Memory B cell (primary cell): ENCODE results near the gene KRTAP4-4.
"Not testable (repeated sequence)": the region's sequence is repeated elsewhere in the genome, so short reads cannot be mapped to it uniquely, and the experiment has no call there.

Experiments
- ATAC-seq: fragments of 150-1000 bp; cut with Tn5 transposase; 2 replicates; pipeline ENCODE4 v1.10.0; 2021; ENCODE audit warnings: low read depth, mild to moderate bottlenecking, moderate library complexity
- DNase-seq, 2 donors: peaks; one replicate each; pipeline ENCODE4 v3.0.0; 2022; ENCODE audit warnings: low spot score in 2 of 2
- H3K27ac Mint-ChIP-seq: one replicate; pipeline ENCODE4 v1.8.0; 2022; ENCODE audit warnings: mild to moderate bottlenecking, moderate library complexity, mixed read lengths
- H3K27me3 Mint-ChIP-seq: one replicate; pipeline ENCODE4 v1.8.0; 2022; ENCODE audit warnings: mixed read lengths
- H3K36me3 Mint-ChIP-seq: one replicate; pipeline ENCODE4 v1.8.0; 2022; ENCODE audit warnings: mild to moderate bottlenecking, mixed read lengths
- H3K4me1 Mint-ChIP-seq: one replicate; pipeline ENCODE4 v1.8.0; 2022; ENCODE audit warnings: mixed read lengths
- H3K4me3 Mint-ChIP-seq: one replicate; pipeline ENCODE4 v1.8.0; 2022; ENCODE audit warnings: mild to moderate bottlenecking, moderate library complexity, mixed read lengths
- H3K9me3 Mint-ChIP-seq: one replicate; pipeline ENCODE4 v1.8.0; 2022; ENCODE audit warnings: mixed read lengths

KRTAP4-4 gene

GRCh38 chr17:41160648-41161047, at the start of gene KRTAP4-4:
Gene KRTAP4-4 (minus strand): TSS chr17:41160748. CDS start chr17:41160691, 57 bp downstream.
- Mint-ChIP-seq H3K27ac (no peak within 1 kb of the TSS), H3K36me3 (no peaks in the 10 kb centered on the region), H3K4me3 (no peak within 1 kb of the TSS), H3K9me3 (no peaks in the 10 kb centered on the region), H3K27me3 (peaks cover 16% of the 10 kb centered on the region), H3K4me1 (no peaks in the 10 kb centered on the region)
- ATAC-seq = no peak
- DNase-seq = no peak

GRCh38 chr17:41199421-41200078, 39.0 kb upstream of the KRTAP4-4 start:
- no peaks in the 10 kb centered on the region for H3K27me3 Mint-ChIP-seq
- peaks cover 5% of the 10 kb centered on the region for H3K9me3 Mint-ChIP-seq
- H3K36me3 Mint-ChIP-seq = no peaks in the 10 kb centered on the region
- no peak overlapping the region for H3K4me3 Mint-ChIP-seq
- DNase-seq = no peak
- H3K27ac Mint-ChIP-seq = no peak overlapping the region
- H3K4me1 Mint-ChIP-seq = no peaks in the 10 kb centered on the region
- ATAC-seq = no peak

- ATAC-seq = no peak
- Mint-ChIP-seq H3K27ac (no peak overlapping the region), H3K4me3 (no peak overlapping the region), H3K9me3 (peaks cover 5% of the 10 kb centered on the region), H3K4me1 (no peaks in the 10 kb centered on the region), H3K36me3 (no peaks in the 10 kb centered on the region), H3K27me3 (peaks cover 7% of the 10 kb centered on the region)
- no peak for DNase-seq
These were observed 35.5 kb upstream of the KRTAP4-4 start for GRCh38 chr17:41196068-41196467.

GRCh38 chr17:41190328-41190727, 29.8 kb upstream of the KRTAP4-4 start:
- no peaks in the 10 kb centered on the region for H3K36me3 Mint-ChIP-seq
- no peak overlapping the region for H3K4me3 Mint-ChIP-seq
- H3K9me3 Mint-ChIP-seq = no peaks in the 10 kb centered on the region
- H3K4me1 Mint-ChIP-seq = no peaks in the 10 kb centered on the region
- H3K27ac Mint-ChIP-seq = no peak overlapping the region
- peaks cover 31% of the 10 kb centered on the region for H3K27me3 Mint-ChIP-seq
- DNase-seq (no peak), ATAC-seq (no peak)

- not testable (repeated sequence) for ATAC-seq, H3K36me3 Mint-ChIP-seq, DNase-seq, H3K4me1 Mint-ChIP-seq, H3K4me3 Mint-ChIP-seq, H3K27ac Mint-ChIP-seq, H3K9me3 Mint-ChIP-seq
- peaks cover 33% of the 10 kb centered on the region for H3K27me3 Mint-ChIP-seq
These were observed 29.3 kb upstream of the KRTAP4-4 start, which contains the start of gene KRTAP9-1 for GRCh38 chr17:41189837-41190318. Gene KRTAP9-1 (plus strand): TSS chr17:41189887. CDS start chr17:41189887, 0 bp downstream.

GRCh38 chr17:41186872-41187271, 26.3 kb upstream of the KRTAP4-4 start:
- no peak overlapping the region for H3K4me3 Mint-ChIP-seq
- H3K4me1 Mint-ChIP-seq = no peaks in the 10 kb centered on the region
- H3K27ac Mint-ChIP-seq = no peak overlapping the region
- H3K36me3 Mint-ChIP-seq = no peaks in the 10 kb centered on the region
- ATAC-seq (no peak), DNase-seq (no peak)
- peaks cover 1% of the 10 kb centered on the region for H3K9me3 Mint-ChIP-seq
- peaks cover 36% of the 10 kb centered on the region for H3K27me3 Mint-ChIP-seq

GRCh38 chr17:41185001-41185400, 24.5 kb upstream of the KRTAP4-4 start:
- H3K27ac Mint-ChIP-seq = no peak overlapping the region
- ATAC-seq (no peak), DNase-seq (no peak)
- peaks cover 1% of the 10 kb centered on the region for H3K9me3 Mint-ChIP-seq
- no peaks in the 10 kb centered on the region for H3K36me3 Mint-ChIP-seq
- peaks cover 24% of the 10 kb centered on the region for H3K27me3 Mint-ChIP-seq
- no peak overlapping the region for H3K4me3 Mint-ChIP-seq
- H3K4me1 Mint-ChIP-seq = no peaks in the 10 kb centered on the region

- Mint-ChIP-seq H3K4me3 (no peak within 1 kb of the TSS), H3K4me1 (no peaks in the 10 kb centered on the region), H3K9me3 (peaks cover 1% of the 10 kb centered on the region), H3K36me3 (no peaks in the 10 kb centered on the region), H3K27ac (no peak within 1 kb of the TSS), H3K27me3 (peaks cover 21% of the 10 kb centered on the region)
- no peak for DNase-seq
- no peak for ATAC-seq
These were observed 24.0 kb upstream of the KRTAP4-4 start, which contains the start of gene KRTAP4-1 for GRCh38 chr17:41184480-41184961. Gene KRTAP4-1 (minus strand): TSS chr17:41184911. CDS start chr17:41184854, 57 bp downstream.

GRCh38 chr17:41178843-41179616, 18.5 kb upstream of the KRTAP4-4 start:
- no peaks in the 10 kb centered on the region for H3K9me3 Mint-ChIP-seq
- DNase-seq (no peak), ATAC-seq (no peak)
- H3K4me3 Mint-ChIP-seq = no peak overlapping the region
- no peak overlapping the region for H3K27ac Mint-ChIP-seq
- peaks cover under 1% of the 10 kb centered on the region for H3K27me3 Mint-ChIP-seq
- H3K36me3 Mint-ChIP-seq = no peaks in the 10 kb centered on the region
- peaks cover 30% of the 10 kb centered on the region for H3K4me1 Mint-ChIP-seq

GRCh38 chr17:41178341-41178740, 17.8 kb upstream of the KRTAP4-4 start:
- no peaks in the 10 kb centered on the region for H3K27me3 Mint-ChIP-seq
- peaks cover 30% of the 10 kb centered on the region for H3K4me1 Mint-ChIP-seq
- no peak overlapping the region for H3K27ac Mint-ChIP-seq
- ATAC-seq (peak; percentile 67), DNase-seq (no peak)
- no peaks in the 10 kb centered on the region for H3K36me3 Mint-ChIP-seq
- H3K9me3 Mint-ChIP-seq = no peaks in the 10 kb centered on the region
- H3K4me3 Mint-ChIP-seq = no peak overlapping the region

GRCh38 chr17:41177727-41178271, 17.3 kb upstream of the KRTAP4-4 start, which contains the start of gene KRTAP4-2:
Gene KRTAP4-2 (minus strand): TSS chr17:41178221. CDS start chr17:41178164, 57 bp downstream.
- no peaks in the 10 kb centered on the region for H3K27me3 Mint-ChIP-seq
- H3K4me3 Mint-ChIP-seq = no peak within 1 kb of the TSS
- H3K9me3 Mint-ChIP-seq = no peaks in the 10 kb centered on the region
- H3K36me3 Mint-ChIP-seq = no peaks in the 10 kb centered on the region
- peaks cover 30% of the 10 kb centered on the region for H3K4me1 Mint-ChIP-seq
- ATAC-seq (no peak), DNase-seq (no peak)
- no peak within 1 kb of the TSS for H3K27ac Mint-ChIP-seq

- peaks cover 2% of the 10 kb centered on the region for H3K27me3 Mint-ChIP-seq
- H3K27ac Mint-ChIP-seq = peak overlapping the region; percentile 52
- peaks cover 32% of the 10 kb centered on the region for H3K4me1 Mint-ChIP-seq
- DNase-seq (no peak), ATAC-seq (peak; percentile 89)
- no peaks in the 10 kb centered on the region for H3K36me3 Mint-ChIP-seq
- H3K4me3 Mint-ChIP-seq = peak overlapping the region; percentile 40
- no peaks in the 10 kb centered on the region for H3K9me3 Mint-ChIP-seq
These were observed 16.3 kb upstream of the KRTAP4-4 start for GRCh38 chr17:41176744-41177387.

GRCh38 chr17:41171886-41172285, 11.3 kb upstream of the KRTAP4-4 start:
- Mint-ChIP-seq H3K36me3 (no peaks in the 10 kb centered on the region), H3K4me1 (peaks cover 16% of the 10 kb centered on the region), H3K27ac (no peak overlapping the region), H3K9me3 (no peaks in the 10 kb centered on the region), H3K27me3 (peaks cover 3% of the 10 kb centered on the region), H3K4me3 (no peak overlapping the region)
- no peak for ATAC-seq
- no peak for DNase-seq
